ENCODE results near the gene UBE2S.
"Not testable (repeated sequence)": the region's sequence is repeated elsewhere in the genome, so short reads cannot be mapped to it uniquely, and the experiment has no call there.

Gene UBE2S

DNA sequence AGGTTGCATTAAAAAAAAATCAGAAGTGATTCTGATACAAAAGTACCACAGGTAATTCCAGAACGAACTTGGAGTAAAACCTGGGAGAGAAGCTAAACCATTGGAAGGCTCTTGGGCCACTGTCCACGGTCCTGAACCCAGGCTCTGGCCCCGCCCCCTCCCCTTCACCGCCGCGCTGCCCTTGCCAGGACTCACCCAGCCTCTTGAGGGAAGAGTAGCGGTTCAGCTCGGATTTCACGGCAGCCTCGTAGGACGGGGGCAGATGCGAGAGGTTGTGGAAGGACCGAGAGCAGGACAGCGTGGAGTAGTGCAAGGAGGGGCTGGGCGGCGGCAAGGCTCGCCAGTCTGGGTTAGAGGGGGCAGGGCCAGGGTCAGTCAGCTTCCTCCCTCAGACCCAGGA is 29.8 kb upstream of the UBE2S start:
- H3K27ac ChIP-seq (ENCODE audit: low read length): no peak overlapping the region
- no peak overlapping the region for H3K9ac ChIP-seq (ENCODE audit: low read length)
- H3K4me3 ChIP-seq (ENCODE audit: low read length): no peak overlapping the region
- H3K4me1 ChIP-seq (ENCODE audit: control insufficient read depth, low read depth, low read length): peaks cover 12% of the 10 kb centered on the region
- H3K27me3 ChIP-seq (ENCODE audit: control insufficient read depth, insufficient read depth, low read length): peaks cover 46% of the 10 kb centered on the region
- H3K36me3 ChIP-seq (ENCODE audit: control insufficient read depth, low read depth, low read length): no peaks in the 10 kb centered on the region
- H3K9me3 ChIP-seq (ENCODE audit: control insufficient read depth, low read depth, low read length): no peaks in the 10 kb centered on the region

DNA sequence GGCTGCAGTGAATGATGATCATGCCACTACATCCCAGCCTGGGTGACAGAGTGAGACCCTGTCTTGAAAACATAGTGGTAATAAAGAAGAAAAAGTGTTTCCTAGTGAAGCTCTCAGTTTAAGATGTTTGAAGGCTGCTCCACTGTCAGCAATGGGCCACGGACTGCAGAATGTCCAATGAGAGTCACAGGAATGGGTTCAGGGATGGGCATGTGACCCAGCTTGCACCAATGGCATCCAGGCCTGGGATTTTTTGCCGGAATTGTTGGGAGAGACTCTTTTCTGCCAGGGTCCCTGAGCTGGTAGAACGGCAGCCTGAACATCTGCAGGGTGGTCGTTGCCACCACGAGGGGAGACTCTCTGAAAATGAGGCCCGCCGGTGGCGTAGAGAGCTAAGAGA is 29.3 kb upstream of the UBE2S start:
- no peak overlapping the region for H3K9ac ChIP-seq (ENCODE audit: low read length)
- peaks cover 40% of the 10 kb centered on the region for H3K27me3 ChIP-seq (ENCODE audit: control insufficient read depth, insufficient read depth, low read length)
- no peaks in the 10 kb centered on the region for H3K9me3 ChIP-seq (ENCODE audit: control insufficient read depth, low read depth, low read length)
- H3K36me3 ChIP-seq (ENCODE audit: control insufficient read depth, low read depth, low read length): no peaks in the 10 kb centered on the region
- peaks cover 12% of the 10 kb centered on the region for H3K4me1 ChIP-seq (ENCODE audit: control insufficient read depth, low read depth, low read length)
- no peak overlapping the region for H3K27ac ChIP-seq (ENCODE audit: low read length)
- no peak overlapping the region for H3K4me3 ChIP-seq (ENCODE audit: low read length)

DNA sequence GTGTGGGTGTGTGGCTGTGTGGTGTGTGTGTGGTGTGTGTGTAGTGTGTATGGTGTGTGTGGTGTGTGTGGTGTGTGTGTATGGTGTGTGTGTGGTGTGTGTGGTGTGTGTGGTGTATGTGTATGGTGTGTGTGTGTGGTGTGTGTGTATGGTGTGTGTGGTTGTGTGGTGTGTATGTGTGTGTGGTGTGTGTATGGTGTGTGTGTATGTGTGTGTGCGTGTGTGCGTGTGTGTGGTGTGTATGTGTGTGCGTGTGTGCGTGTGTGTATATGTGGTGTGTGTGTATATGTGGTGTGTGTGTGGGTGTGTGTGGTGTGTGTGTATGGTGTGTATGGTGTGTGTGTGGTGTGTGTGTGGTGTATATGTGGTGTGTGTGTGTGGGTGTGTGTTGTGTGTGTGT is 27.4 kb upstream of the UBE2S start:
- Histone ChIP-seq H3K27ac (ENCODE audit: low read length) (no peak overlapping the region), H3K36me3 (ENCODE audit: control insufficient read depth, low read depth, low read length) (no peaks in the 10 kb centered on the region)

DNA sequence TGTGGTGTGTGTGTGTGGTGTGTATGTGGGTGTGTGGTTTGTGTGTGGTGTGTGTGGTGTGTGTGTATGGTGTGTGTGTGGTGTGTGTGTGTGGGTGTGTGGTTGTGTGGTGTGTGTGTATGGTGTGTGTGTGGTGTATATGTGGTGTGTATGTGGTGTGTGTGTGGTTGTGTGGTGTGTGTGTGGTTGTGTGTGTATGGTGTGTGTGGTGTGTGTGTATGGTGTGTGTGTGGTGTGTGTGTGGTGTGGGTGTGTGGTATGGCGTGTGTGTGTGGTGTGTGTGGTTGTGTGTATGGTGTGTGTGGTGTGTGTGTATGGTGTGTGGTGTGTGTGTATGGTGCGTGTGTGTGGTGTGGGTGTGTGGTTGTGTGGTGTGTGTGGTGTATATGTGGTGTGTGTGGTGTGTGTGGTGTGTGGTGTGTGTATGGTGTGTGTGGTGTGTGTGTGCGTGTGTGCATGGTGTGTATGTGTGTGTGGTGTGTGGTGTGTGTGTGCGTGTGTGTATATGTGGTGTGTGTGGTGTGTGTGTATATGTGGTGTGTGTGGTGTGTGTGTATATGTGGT is 26.9 kb upstream of the UBE2S start:
- Histone ChIP-seq H3K4me3 (ENCODE audit: low read length) (no peak overlapping the region), H3K9ac (ENCODE audit: low read length) (no peak overlapping the region)

More for the DNA sequence above, 27.4 kb upstream of the UBE2S start:
- Histone ChIP-seq H3K9ac (ENCODE audit: low read length) (no peak overlapping the region), H3K9me3 (ENCODE audit: control insufficient read depth, low read depth, low read length) (no peaks in the 10 kb centered on the region), H3K27me3 (ENCODE audit: control insufficient read depth, insufficient read depth, low read length) (peaks cover 22% of the 10 kb centered on the region), H3K4me3 (ENCODE audit: low read length) (no peak overlapping the region), H3K4me1 (ENCODE audit: control insufficient read depth, low read depth, low read length) (peaks cover under 1% of the 10 kb centered on the region)

DNA sequence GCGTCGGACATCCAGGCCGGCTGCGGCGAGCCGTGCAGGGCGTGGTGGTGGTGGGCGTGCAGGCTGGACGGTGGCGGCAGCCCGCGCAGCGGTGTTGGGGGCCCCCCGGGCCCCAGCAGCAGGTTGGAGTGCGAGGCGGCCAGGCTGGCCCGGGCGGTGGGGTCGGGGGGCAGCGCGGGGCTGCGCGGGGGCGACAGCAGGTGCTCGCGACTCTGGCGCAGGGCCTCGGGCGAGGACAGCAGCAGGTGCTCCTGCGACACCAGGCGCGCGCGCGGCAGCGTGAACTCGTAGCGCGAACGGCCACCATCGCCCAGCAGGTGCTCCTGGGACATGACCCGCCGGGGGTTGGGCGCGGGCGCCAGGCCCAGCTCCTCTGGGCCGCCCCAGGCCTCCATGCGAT is 25.7 kb upstream of the UBE2S start:
- Histone ChIP-seq H3K27me3 (ENCODE audit: control insufficient read depth, insufficient read depth, low read length) (peaks cover 5% of the 10 kb centered on the region), H3K4me3 (ENCODE audit: low read length) (no peak overlapping the region), H3K36me3 (ENCODE audit: control insufficient read depth, low read depth, low read length) (no peaks in the 10 kb centered on the region), H3K4me1 (ENCODE audit: control insufficient read depth, low read depth, low read length) (no peaks in the 10 kb centered on the region), H3K27ac (ENCODE audit: low read length) (no peak overlapping the region), H3K9ac (ENCODE audit: low read length) (no peak overlapping the region), H3K9me3 (ENCODE audit: control insufficient read depth, low read depth, low read length) (no peaks in the 10 kb centered on the region)

More for the DNA sequence above, 26.9 kb upstream of the UBE2S start:
- Histone ChIP-seq H3K27ac (ENCODE audit: low read length) (no peak overlapping the region), H3K36me3 (ENCODE audit: control insufficient read depth, low read depth, low read length) (no peaks in the 10 kb centered on the region), H3K27me3 (ENCODE audit: control insufficient read depth, insufficient read depth, low read length) (peaks cover 17% of the 10 kb centered on the region), H3K9me3 (ENCODE audit: control insufficient read depth, low read depth, low read length) (no peaks in the 10 kb centered on the region), H3K4me1 (ENCODE audit: control insufficient read depth, low read depth, low read length) (no peaks in the 10 kb centered on the region)

DNA sequence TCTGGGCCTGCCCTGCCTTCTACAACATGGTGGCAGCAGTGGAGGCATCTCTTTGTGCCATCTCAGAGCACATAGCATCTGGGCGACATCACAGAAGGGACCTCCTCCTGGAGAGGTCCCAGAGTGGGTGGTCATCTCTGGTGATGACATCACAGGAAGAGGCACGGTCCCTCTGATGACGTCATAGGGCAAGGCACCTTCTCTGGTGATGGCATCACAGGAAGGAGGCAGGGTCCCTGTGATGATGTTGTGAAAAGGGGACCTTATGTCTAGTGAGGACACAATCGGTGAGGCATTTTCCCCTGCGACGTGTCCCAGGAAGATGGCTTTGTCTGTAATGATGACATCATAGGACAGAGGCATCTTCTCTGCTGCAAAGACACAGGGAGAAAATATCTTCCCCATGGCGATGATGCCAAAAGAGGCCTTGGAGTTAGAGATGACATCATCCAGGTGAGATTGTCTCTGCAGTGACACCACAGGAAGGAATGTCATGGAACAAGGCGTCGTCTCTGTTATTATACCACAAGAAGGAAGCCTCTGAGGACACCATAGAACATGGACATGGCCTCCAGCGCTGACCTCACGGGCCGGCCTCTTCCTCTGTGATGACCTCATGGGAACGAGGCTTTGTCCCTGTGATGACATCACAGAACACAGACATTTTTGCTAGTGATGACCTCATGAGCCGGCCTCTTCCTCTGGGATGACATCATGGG is 24.8 kb upstream of the UBE2S start:
- no peak overlapping the region for H3K4me3 ChIP-seq (ENCODE audit: low read length)
- H3K4me1 ChIP-seq (ENCODE audit: control insufficient read depth, low read depth, low read length): no peaks in the 10 kb centered on the region
- no peak overlapping the region for H3K27ac ChIP-seq (ENCODE audit: low read length)
- H3K27me3 ChIP-seq (ENCODE audit: control insufficient read depth, insufficient read depth, low read length): no peaks in the 10 kb centered on the region
- no peaks in the 10 kb centered on the region for H3K36me3 ChIP-seq (ENCODE audit: control insufficient read depth, low read depth, low read length)
- no peaks in the 10 kb centered on the region for H3K9me3 ChIP-seq (ENCODE audit: control insufficient read depth, low read depth, low read length)
- no peak overlapping the region for H3K9ac ChIP-seq (ENCODE audit: low read length)

DNA sequence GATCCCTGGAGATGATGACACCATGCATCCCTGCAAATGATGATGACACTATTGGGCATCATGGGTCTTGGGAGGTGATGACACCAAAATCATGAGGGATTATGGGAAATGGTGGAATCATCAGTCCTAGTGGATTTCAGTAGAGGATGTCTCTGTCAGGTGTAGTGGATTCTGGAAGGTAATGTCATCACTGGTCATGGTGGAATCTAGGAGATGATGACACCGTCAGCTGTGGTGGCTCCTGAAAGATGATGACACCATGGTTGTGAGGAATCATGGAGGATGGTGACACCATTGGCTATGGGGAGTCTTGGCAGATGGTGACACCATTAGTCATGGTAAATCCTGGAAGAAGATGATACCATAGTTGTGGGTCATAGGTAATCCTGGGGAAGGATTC is 23.6 kb upstream of the UBE2S start:
- Histone ChIP-seq H3K36me3 (ENCODE audit: control insufficient read depth, low read depth, low read length) (no peaks in the 10 kb centered on the region), H3K9ac (ENCODE audit: low read length) (no peak overlapping the region), H3K27me3 (ENCODE audit: control insufficient read depth, insufficient read depth, low read length) (no peaks in the 10 kb centered on the region), H3K9me3 (ENCODE audit: control insufficient read depth, low read depth, low read length) (no peaks in the 10 kb centered on the region), H3K4me1 (ENCODE audit: control insufficient read depth, low read depth, low read length) (no peaks in the 10 kb centered on the region), H3K4me3 (ENCODE audit: low read length) (no peak overlapping the region), H3K27ac (ENCODE audit: low read length) (no peak overlapping the region)

DNA sequence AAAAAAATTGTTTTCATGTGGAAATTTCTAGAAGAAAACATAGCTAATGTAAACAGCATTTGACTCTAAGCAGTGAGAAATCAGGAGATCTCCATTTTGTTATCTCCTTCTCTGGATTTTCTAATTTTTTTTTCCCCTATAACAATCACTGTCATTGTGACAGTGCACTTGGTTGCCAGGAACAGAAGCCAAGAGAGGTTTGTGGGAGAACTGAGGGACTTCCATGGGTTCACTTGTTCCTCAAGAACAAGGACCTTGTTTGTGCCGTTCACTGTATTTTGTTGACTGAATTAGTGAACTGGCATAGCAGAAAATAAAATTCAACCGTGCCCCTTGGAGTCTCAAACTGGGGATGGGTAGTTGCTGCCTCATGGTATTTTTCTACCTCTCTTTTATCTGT is 18.5 kb upstream of the UBE2S start:
- Histone ChIP-seq H3K27me3 (ENCODE audit: control insufficient read depth, insufficient read depth, low read length) (no peaks in the 10 kb centered on the region), H3K4me3 (ENCODE audit: low read length) (no peak overlapping the region), H3K4me1 (ENCODE audit: control insufficient read depth, low read depth, low read length) (no peaks in the 10 kb centered on the region), H3K9me3 (ENCODE audit: control insufficient read depth, low read depth, low read length) (no peaks in the 10 kb centered on the region), H3K9ac (ENCODE audit: low read length) (no peak overlapping the region), H3K27ac (ENCODE audit: low read length) (no peak overlapping the region), H3K36me3 (ENCODE audit: control insufficient read depth, low read depth, low read length) (no peaks in the 10 kb centered on the region)

DNA sequence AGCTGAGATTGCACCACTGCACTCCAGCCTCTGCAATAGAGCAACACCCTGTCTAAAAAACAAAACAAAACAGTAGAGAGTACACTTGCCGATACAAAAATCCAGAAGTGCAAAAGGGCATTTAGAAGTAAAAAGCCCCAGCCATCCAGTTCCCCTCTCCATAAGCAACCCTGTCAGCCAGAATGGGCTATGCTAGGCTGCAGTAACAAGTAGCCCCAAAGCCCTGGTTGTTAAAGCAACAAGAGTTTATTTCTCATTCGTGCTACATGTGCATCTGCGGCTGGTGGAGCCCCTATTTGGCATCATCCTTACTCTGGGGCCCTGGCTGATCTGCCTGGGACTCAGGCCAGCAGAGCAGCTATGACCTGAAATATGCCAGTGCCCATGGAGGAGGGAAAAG is 16.9 kb upstream of the UBE2S start:
- Histone ChIP-seq H3K27me3 (ENCODE audit: control insufficient read depth, insufficient read depth, low read length) (no peaks in the 10 kb centered on the region), H3K9me3 (ENCODE audit: control insufficient read depth, low read depth, low read length) (no peaks in the 10 kb centered on the region), H3K9ac (ENCODE audit: low read length) (no peak overlapping the region), H3K4me3 (ENCODE audit: low read length) (no peak overlapping the region), H3K36me3 (ENCODE audit: control insufficient read depth, low read depth, low read length) (no peaks in the 10 kb centered on the region), H3K27ac (ENCODE audit: low read length) (no peak overlapping the region), H3K4me1 (ENCODE audit: control insufficient read depth, low read depth, low read length) (no peaks in the 10 kb centered on the region)

DNA sequence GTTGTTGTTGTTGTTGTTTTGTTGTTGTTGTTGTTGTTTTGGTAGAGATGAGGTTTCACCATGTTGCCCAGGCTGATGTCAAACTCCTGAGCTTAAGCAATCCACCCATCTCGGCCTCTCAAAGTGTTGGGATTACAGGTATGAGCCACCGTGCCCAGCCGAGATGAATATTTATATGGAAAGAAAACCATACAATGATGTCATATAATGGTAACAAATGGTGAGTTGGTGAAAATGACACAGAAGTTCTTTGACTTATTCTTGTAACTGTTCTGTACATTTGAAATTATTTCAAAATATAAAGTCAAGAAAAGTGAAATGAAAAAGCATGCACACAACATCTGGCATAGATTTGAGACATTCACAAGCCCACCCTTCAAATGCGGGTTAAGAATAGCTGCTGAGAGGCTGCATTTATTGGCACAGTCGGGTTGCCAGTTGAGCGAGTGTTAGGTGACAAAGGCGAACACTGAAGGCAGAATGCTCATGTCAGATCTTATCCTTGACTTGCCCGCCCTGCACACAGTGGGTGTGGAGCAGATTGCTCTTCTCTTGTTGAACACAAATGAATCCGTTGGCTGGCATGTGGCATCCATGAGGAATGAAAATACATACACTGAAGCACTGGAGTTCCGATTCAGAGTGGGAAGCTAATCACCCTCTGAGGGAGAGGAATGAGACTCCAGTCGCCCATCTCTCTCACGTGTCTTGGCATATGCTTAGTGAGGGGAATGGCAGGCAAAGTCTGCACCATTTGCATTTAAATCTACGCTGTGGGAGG is 15.8 kb upstream of the UBE2S start:
- H3K9ac ChIP-seq (ENCODE audit: low read length): no peak overlapping the region
- no peak overlapping the region for H3K27ac ChIP-seq (ENCODE audit: low read length)
- H3K4me3 ChIP-seq (ENCODE audit: low read length): no peak overlapping the region
- H3K27me3 ChIP-seq (ENCODE audit: control insufficient read depth, insufficient read depth, low read length): peaks cover 5% of the 10 kb centered on the region
- no peaks in the 10 kb centered on the region for H3K4me1 ChIP-seq (ENCODE audit: control insufficient read depth, low read depth, low read length)
- no peaks in the 10 kb centered on the region for H3K9me3 ChIP-seq (ENCODE audit: control insufficient read depth, low read depth, low read length)
- H3K36me3 ChIP-seq (ENCODE audit: control insufficient read depth, low read depth, low read length): no peaks in the 10 kb centered on the region

DNA sequence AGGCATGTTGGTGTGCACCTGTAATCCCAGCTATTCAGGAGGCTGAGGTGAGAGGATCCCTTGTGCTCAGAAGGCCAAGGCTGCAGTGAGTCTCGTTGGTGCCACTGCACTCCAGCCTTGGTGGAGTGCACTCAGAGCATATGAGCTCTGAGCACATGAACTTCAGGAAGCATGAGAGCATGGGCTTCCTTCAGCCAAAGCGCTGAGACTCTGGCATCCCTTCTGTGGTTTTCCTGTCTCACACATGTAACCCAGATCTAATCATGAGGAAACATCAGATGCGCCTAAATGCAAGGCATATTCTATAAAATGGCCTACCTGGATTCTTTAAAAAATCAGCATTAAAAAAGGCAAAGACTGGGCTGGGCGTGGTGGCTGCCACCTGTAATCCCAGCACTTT is 13.7 kb upstream of the UBE2S start:
- H3K36me3 ChIP-seq (ENCODE audit: control insufficient read depth, low read depth, low read length); H3K9me3 ChIP-seq (ENCODE audit: control insufficient read depth, low read depth, low read length); H3K4me1 ChIP-seq (ENCODE audit: control insufficient read depth, low read depth, low read length); H3K4me3 ChIP-seq (ENCODE audit: low read length); H3K27ac ChIP-seq (ENCODE audit: low read length); H3K9ac ChIP-seq (ENCODE audit: low read length); H3K27me3 ChIP-seq (ENCODE audit: control insufficient read depth, insufficient read depth, low read length): not testable (repeated sequence)
